Liver (tissue), 3 donors: ENCODE results near the gene KCNQ4.

Source experiments
- ATF3 ChIP-seq: IDR thresholded peaks from 2 replicates; pipeline ENCODE4 v1.6.1; 2016; ENCODE audit warnings: antibody characterized with exemption
- EGR1 ChIP-seq, 2 donors: IDR thresholded peaks; 2 replicates each; pipeline ENCODE4 v1.6.1; 2016 to 2018; ENCODE audit warnings: antibody characterized with exemption in 2 of 2, low read depth in 2 of 2
- GABPA ChIP-seq, 2 donors: IDR thresholded peaks in 1 of 2; conservative IDR thresholded peaks in 1 of 2; 2 replicates each; pipeline ENCODE4 v1.6.1; 2016; ENCODE audit warnings: antibody characterized with exemption in 2 of 2, mild to moderate bottlenecking in 1 of 2, moderate library complexity in 1 of 2
- HNF4A ChIP-seq, 2 donors: conservative IDR thresholded peaks; 2 replicates each; pipeline ENCODE4 v1.6.1; 2016; ENCODE audit warnings: antibody characterized with exemption in 2 of 2, mild to moderate bottlenecking in 2 of 2
- MAX ChIP-seq: IDR thresholded peaks from 2 replicates; pipeline ENCODE4 v1.6.1; 2016; ENCODE audit warnings: antibody characterized with exemption
- YY1 ChIP-seq: IDR thresholded peaks from 2 replicates; pipeline ENCODE4 v1.6.1; 2016; ENCODE audit warnings: antibody characterized with exemption, mild to moderate bottlenecking
- TF ChIP-seq, protein P1 (sequence below): fragments of 150-350 bp; IDR thresholded peaks from 2 replicates; pipeline ENCODE4 v1.5.1; 2017; ENCODE audit warnings: improper control_type of control experiment, low read depth, low read length; ENCODE audit not compliant: missing input control
- TF ChIP-seq, protein P2 (sequence below): IDR thresholded peaks from 2 replicates; pipeline ENCODE4 v1.6.1; 2016; ENCODE audit warnings: antibody characterized with exemption
- donor health status: healthy.
- donor health status: healthy.

GRCh38 chr1:40781608-40781971 lies 2.0 kb upstream of the KCNQ4 start:
- TF ChIP-seq, protein P1, sequence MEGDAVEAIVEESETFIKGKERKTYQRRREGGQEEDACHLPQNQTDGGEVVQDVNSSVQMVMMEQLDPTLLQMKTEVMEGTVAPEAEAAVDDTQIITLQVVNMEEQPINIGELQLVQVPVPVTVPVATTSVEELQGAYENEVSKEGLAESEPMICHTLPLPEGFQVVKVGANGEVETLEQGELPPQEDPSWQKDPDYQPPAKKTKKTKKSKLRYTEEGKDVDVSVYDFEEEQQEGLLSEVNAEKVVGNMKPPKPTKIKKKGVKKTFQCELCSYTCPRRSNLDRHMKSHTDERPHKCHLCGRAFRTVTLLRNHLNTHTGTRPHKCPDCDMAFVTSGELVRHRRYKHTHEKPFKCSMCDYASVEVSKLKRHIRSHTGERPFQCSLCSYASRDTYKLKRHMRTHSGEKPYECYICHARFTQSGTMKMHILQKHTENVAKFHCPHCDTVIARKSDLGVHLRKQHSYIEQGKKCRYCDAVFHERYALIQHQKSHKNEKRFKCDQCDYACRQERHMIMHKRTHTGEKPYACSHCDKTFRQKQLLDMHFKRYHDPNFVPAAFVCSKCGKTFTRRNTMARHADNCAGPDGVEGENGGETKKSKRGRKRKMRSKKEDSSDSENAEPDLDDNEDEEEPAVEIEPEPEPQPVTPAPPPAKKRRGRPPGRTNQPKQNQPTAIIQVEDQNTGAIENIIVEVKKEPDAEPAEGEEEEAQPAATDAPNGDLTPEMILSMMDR, result no peak
- TF ChIP-seq GABPA (IDR thresholded peaks at IDR 0.05 in 1 of 2, conservative IDR thresholded peaks at IDR 0.05 in 1 of 2) (no peak), ATF3 (no peak), MAX (no peak), YY1 (no peak), HNF4A (conservative IDR thresholded peaks at IDR 0.05) (no peak), EGR1 (IDR thresholded peaks at IDR 0.05; ENCODE audit: low read depth in 2 of 2) (no peak)
- TF ChIP-seq, protein P2, sequence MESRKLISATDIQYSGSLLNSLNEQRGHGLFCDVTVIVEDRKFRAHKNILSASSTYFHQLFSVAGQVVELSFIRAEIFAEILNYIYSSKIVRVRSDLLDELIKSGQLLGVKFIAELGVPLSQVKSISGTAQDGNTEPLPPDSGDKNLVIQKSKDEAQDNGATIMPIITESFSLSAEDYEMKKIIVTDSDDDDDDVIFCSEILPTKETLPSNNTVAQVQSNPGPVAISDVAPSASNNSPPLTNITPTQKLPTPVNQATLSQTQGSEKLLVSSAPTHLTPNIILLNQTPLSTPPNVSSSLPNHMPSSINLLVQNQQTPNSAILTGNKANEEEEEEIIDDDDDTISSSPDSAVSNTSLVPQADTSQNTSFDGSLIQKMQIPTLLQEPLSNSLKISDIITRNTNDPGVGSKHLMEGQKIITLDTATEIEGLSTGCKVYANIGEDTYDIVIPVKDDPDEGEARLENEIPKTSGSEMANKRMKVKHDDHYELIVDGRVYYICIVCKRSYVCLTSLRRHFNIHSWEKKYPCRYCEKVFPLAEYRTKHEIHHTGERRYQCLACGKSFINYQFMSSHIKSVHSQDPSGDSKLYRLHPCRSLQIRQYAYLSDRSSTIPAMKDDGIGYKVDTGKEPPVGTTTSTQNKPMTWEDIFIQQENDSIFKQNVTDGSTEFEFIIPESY, result no peak
